Renal cortical epithelial cell (primary cell): ENCODE results near the gene NEK4. TPM values are rescaled to one million over a fixed set of nuclear protein-coding genes. Genes with fewer than 3 reads are reported as not detected.
"Not testable (repeated sequence)": the region's sequence is repeated elsewhere in the genome, so short reads cannot be mapped to it uniquely, and the experiment has no call there.

Source experiments
- DNase-seq: peaks from one replicate; pipeline ENCODE4 v3.0.0-alpha.2; 2011; ENCODE audit warnings: low read depth
- total RNA-seq: library from RNA; depleted of rRNA; stranded (reverse); fragments of >200 nt; gene quantifications from 2 replicates; pipeline ENCODE4 v1.2.3, GENCODE V29; 2014

NEK4 gene
- total RNA-seq, 1 donor from 2014 or later: 30.8 TPM

DNA sequence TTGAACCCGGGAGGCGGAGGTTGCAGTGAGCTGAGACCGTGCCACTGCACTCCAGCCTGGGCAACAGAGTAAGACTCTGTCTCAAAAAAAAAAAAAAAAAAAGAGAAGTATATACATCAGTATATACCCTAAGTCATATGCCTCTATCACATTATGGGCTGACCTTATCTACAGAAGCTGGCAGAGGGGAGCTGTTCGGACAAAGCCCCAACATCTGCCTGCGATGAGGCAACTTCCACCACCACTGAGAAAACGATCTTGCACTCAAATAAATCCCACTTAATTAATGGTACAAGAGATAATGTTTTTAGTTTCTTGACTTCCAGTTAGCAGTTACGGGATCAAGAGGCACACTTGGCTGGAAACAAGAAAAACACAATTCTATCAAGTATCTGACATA, 67.4 kb downstream of the NEK4 start:
- DNase-seq: no peak

DNA sequence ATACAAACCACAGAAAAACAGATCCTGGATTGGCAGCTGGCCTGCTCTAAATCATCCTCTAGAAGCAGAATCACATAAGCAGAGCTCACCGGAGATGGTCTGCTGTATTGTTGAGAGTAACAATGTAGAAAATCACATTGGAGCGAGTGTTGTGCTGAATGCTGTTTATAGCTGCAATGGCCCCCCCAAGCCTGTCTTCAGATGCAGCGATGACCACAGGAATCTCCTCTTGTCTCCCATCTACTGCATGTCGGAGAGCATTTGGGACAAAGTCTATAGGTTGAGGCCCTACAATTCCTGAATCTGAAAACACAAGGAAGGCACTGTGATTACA, 73.1 kb downstream of the NEK4 start:
- DNase-seq: no peak

- DNase-seq: no peak
These were observed 73.7 kb downstream of the NEK4 start for GRCh38 chr3:52696830-52697631.

DNA sequence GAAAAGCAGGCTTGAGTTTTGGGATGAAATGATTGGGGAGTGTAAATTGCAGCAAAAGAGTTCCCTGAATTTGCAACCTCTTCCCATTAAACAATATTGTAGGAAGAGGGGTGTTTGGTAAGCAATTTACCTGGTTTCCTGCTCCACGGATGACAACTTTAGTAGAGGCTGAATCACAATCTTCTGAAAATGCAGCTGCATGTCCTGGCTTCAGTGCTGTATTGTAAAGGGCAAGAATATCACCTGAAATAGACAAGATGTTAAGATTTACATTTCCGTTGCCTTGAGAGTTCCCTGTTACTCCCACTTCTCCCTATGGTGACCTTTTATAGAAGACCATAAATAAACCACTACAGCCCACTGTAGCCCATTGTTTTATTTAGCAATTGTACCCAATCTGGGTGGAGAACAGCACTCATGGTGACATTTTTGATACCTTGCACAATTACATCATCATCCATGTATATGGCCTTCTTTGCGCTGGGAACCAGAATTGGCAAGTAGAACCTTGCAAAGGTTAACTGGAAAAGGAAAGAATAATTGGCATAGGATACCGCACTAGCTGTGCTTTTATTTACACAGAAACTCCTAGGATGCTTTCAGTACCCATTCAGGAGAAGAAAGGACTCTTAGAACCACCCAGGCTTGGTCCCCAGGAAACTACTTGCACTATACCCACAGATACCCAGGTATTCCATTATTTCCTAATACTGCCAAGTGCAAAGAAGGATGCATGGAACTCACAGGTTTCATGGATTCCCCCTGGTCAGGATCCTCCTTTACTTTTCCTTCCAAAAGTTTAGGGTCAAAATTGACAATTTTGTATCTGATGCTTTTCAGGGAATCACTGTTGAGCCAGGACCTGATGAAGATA, 74.7 kb downstream of the NEK4 start:
- DNase-seq: no peak

DNA sequence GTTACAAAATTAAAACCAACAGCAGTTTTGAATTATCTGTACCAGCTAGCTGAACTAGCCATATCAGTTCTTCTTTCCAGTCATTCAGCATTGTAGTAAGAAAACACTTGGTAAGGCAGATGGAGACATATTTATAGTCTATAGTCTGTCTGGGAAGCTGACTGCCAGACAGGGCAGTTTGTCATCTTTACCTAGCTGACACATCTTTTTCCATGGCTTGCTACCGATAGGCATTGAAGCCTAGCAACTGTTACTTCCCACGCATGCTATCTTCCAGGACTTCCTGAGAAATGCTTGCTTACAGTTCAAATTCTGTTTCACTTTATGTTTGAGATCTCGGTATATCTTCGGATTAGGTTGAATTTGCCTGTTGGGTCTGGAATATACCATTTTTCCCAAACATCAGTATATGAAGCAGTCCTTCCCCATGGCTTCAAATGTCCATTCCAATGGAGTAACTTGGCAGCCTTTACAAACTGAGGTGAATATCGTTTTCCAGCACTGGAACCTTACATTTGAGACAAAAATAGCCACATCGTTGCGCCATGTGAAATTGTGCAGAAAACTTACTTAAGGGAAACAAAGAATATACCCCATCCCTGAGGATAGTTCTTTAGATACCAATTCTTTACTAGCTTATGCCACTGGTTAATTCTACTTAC, 76.1 kb downstream of the NEK4 start:
- DNase-seq: no peak

- no peak for DNase-seq
These were observed 77.7 kb downstream of the NEK4 start for GRCh38 chr3:52693071-52693470.

- DNase-seq: no peak
These were observed 80.2 kb downstream of the NEK4 start for GRCh38 chr3:52690560-52690959.

GRCh38 chr3:52689151-52689550, 81.6 kb downstream of the NEK4 start:
- no peak for DNase-seq

- no peak for DNase-seq
These were observed 82.5 kb downstream of the NEK4 start for GRCh38 chr3:52688266-52688665.

DNA sequence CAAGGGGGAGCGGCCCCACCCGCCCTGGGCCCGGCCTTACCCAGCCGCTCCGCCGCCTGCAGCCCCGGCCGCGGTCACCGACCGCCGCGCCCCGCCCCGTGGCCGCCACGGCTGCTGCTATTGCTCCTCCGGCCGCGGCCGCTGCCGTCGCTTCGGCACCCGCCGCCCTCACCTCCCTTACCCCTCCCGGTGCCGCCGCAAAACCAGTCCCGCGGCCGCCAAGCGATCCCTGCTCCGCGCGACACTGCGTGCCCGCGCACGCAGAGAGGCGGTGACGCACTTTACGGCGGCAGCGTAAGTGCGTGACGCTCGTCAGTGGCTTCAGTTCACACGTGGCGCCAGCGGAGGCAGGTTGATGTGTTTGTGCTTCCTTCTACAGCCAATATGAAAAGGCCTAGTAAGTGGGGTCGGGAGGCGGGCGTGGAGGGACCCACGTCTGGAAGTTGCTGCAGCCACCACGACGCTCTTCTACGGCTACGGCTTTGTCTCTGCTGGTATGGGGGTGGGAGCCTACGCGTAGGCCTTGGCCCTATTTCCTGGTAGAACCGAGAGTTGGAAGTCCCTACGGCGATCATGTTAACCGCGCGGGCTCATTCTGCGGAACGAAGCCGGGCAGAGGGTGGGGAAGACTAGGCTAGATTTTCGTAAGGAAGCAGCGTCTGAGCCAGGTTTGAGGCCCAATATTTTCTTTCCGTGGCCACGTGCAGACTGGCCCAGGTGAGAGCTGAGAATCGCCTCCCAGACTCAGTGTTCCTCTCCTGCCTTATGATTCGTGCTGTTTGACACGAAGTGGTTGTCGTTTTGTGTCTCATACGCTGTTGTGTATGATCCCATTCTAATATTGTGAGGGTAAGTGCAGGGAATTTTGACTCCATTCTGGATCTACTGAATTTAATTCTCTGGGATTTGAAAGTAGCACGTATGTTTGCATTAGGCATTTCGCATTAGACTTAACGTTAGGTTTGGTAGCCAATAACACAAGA, 84.7 kb downstream of the NEK4 start, which contains the start of the genes GNL3 and PBRM1:
Gene GNL3, plus strand, starts transcription at position 324 of the 983 bp plus-strand sequence. Its CDS starts 61 bp downstream, at position 385.
Gene PBRM1, minus strand, starts transcription at position 205 of the 983 bp plus-strand sequence.
- DNase-seq: peak; percentile 87

- DNase-seq: no peak
These were observed 85.4 kb downstream of the NEK4 start for GRCh38 chr3:52685285-52685708.

DNA sequence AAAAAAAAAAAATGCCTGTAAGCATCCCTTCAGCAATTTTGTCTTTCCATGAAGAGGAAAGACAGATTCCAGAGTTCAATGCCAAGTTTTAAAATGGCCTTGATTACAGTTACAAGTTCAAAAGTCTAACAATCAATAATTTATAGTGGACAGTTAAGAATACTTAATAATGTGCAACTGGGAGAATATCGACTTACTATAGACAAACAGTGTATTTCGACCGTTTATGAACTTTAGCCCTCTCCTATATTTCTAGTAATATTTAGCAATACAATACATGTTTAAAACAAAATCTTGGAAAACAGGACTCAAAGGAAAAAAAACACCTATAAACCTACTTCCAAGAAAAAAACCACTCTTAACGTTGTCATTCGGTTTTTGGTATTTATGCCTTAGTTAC, 86.6 kb downstream of the NEK4 start:
- no peak for DNase-seq

DNA sequence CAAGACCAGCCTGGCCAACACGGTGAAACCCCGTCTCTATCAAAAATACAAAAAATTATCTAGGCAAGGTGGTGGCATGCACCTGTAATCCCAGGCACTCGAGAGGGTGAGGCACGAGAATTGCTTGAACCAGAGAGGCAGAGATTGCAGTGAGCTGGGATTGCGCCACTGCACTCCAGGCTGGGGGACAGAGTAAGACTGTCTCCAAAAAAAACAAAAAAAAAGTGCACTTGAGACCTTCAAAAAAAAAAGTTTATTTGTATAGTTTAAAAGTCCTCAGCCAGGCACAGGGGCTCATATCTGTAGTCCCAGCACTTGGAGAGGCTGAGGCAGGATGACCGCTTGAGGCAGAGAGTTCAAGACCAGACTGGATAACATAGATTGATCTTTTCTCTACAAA, 87.1 kb downstream of the NEK4 start:
- no peak for DNase-seq

DNA sequence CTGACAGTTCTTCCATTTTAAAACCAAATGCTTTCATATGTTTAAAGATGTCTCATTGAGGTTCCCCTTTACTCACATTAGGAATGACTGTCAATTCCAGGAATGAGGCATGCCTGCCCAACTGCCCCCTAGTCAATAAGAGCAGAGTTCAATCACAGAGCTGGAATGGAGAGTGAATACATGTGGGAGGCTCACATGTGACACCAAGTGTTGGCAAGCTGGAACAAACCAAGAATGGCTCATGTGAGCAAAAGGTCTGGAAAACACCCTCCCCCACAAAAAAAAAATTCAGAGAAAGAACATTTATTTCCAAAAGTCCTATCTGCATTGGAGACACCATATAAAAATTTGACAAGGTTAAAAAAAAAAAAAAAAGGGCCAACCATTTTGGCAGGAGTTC, 88.7 kb downstream of the NEK4 start:
- peak; percentile 92 for DNase-seq

DNA sequence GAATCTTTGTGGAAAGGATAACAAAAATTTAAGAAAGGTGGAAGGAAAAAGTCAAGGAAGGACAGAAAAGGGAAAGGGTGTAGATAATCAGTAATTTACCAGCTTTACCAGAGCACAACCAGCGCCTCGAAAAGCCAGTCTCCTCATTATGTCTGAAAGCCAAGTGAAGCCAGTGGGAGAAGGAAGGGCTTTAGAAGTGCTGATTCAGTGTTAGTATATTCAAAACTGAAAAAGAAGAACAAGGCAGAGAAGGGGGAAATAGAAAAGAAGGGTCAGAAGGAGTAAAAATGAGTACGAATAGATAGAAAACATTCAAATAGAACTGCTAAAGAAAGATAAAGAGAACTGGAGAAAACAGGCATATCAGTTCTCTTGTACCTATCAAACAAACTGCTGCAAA, 89.1 kb downstream of the NEK4 start:
- no peak for DNase-seq

DNA sequence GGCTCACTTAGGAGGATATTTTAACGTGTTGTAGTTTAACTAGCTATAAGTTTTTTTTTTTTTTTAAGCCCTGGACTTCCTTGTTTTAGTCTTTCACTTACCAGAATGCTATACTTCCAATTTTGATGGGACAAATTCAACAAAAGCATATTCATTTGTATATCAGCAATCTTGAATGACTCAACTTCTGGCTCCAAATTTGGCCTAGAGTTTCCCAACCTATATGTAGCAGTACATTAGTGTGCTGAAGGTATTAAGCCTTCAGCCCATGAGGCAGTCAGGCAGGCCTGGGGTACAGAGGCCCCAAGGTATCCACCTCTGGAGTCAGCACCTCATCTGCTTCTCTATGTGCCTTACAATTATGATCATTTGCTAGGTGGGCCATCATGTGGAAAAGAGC, 90.9 kb downstream of the NEK4 start:
- DNase-seq: no peak

DNA sequence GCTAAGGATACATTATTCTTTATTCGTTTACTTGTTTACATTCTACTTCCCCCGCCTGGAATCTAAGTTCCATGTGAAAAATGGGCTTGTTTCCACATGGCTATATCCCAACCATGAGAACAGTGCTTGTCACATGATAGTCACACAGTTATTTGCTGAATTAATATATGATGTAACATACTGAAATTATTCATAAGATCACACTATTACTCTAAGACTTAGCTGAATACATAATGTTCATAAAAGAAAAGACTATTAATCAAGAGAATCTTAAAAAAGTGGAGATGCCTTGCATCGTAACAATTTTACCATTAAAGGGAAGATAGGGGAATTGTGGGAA, 91.6 kb downstream of the NEK4 start:
- no peak for DNase-seq

- no peak for DNase-seq
These were observed 92.2 kb downstream of the NEK4 start for GRCh38 chr3:52678265-52679198.

DNA sequence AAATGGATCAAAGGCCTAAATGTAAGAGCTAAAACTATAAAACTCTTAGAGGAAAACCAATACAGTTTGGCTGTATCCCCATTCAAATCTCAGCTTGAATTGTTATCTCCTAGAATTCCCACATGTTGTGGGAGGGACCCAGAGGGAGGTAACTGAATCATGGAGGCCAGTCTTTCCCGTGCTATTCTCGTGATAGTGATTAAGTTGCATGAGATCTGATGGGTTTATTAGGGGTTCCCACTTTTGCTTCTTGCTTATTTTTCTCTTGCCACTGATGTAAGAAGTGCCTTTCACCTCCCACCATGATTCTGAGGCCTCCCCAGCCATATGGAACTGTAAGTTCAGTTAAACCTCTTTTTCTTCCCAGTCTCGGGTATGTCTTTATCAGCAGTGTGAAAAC, 94.5 kb downstream of the NEK4 start:
- DNase-seq: not testable (repeated sequence)

- peak; percentile 77 for DNase-seq
These were observed 99.1 kb downstream of the NEK4 start for GRCh38 chr3:52671676-52672075.
